SK-N-SH (cell line): ENCODE results near the gene DENND1C.

Experiments used
- EP300 ChIP-seq, 2 experiments: IDR thresholded peaks; 2 replicates each; pipeline versions ENCODE4 v1.4.0 to v1.6.1; 2012; ENCODE audit warnings: borderline replicate concordance in 1 of 2, low read depth in 1 of 2, low read length in 1 of 2
- EZH2phosphoT487 ChIP-seq: fragments of 200-600 bp; sonication (generic); IDR thresholded peaks from 2 replicates; pipeline ENCODE4 v1.6.1; 2017; ENCODE audit warnings: low read depth, mixed run types, mild to moderate bottlenecking, antibody characterized with exemption, moderate library complexity, borderline replicate concordance
- FOSL2 ChIP-seq: IDR thresholded peaks from 2 replicates; pipeline ENCODE4 v1.4.0; 2012; ENCODE audit warnings: low read depth, mild to moderate bottlenecking, moderate library complexity, borderline replicate concordance
- FOXJ3 ChIP-seq: sonication (generic); formaldehyde crosslinking; IDR thresholded peaks from 2 replicates; pipeline ENCODE4 v1.5.1; 2020; ENCODE audit warnings: mild to moderate bottlenecking, missing genetic modification reagents
- FOXM1 ChIP-seq: IDR thresholded peaks from 2 replicates; pipeline ENCODE4 v1.4.0; 2012; ENCODE audit warnings: low read depth, mild to moderate bottlenecking
- GABPA ChIP-seq: IDR thresholded peaks from 2 replicates; pipeline ENCODE4 v1.4.0; 2012; ENCODE audit warnings: low read depth, mild to moderate bottlenecking
- JUND ChIP-seq: IDR thresholded peaks from 2 replicates; pipeline ENCODE4 v1.4.0; 2012
- SMC3 ChIP-seq: IDR thresholded peaks from 2 replicates; pipeline ENCODE4 v1.6.1; 2012; ENCODE audit warnings: low read depth, low read length, improper control_type of control experiment
- YY1 ChIP-seq: IDR thresholded peaks from 2 replicates; pipeline ENCODE4 v1.4.0; 2012; ENCODE audit warnings: low read depth, mild to moderate bottlenecking
- TF ChIP-seq, protein P1 (sequence below): fragments of 200-600 bp; sonication (generic); IDR thresholded peaks from 2 replicates; pipeline ENCODE4 v1.6.1; 2017; ENCODE audit warnings: antibody characterized with exemption, mild to moderate bottlenecking, moderate library complexity
- TF ChIP-seq, protein P2 (sequence below): IDR thresholded peaks from 2 replicates; pipeline ENCODE4 v1.4.0; 2012; ENCODE audit warnings: low read depth, borderline replicate concordance
- TF ChIP-seq, protein P3 (sequence below): IDR thresholded peaks from 2 replicates; pipeline ENCODE4 v1.6.1; 2012; ENCODE audit warnings: mild to moderate bottlenecking, low read depth, low read length, moderate library complexity
- TF ChIP-seq, protein P4 (sequence below): fragments of 150-350 bp; IDR thresholded peaks from 2 replicates; pipeline ENCODE4 v1.6.1; 2017; ENCODE audit warnings: antibody characterized with exemption, low read length, low read depth, borderline replicate concordance

DNA sequence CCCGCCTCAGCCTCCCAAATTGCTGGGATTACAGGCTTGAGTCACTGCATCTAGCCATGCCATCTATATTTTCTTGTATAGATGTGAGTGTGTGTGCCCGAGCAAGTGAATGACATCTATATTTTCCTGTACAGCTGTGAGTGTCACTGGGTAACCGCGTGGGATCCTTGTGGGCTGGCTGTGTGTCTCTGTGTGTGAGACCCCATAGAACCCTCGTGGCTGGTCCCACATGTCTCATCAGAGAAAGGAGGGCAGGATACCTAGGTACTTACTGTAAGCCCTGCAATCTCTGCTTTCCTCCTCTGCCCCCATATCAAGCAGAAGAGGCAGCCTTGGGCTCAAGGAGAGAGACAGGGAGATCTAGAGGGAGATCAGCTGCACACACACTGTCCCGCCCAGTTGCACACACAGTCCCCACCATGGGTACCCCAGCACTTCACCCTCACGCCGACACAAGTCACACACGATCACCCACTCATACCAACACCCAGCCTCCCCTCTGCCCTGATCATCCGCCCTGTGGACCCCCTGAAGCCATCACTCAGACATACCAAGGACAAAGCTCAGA, 655 bp downstream of the DENND1C start:
- TF ChIP-seq FOXM1 (no peak), EZH2phosphoT487 (no peak), EP300 (IDR thresholded peaks at IDR 0.05; ENCODE audit: borderline replicate concordance in 1 of 2, low read depth in 1 of 2, low read length in 1 of 2) (no peak), YY1 (no peak), SMC3 (no peak), GABPA (no peak), FOSL2 (no peak), FOXJ3 (CRISPR knock-in tag) (no peak), JUND (no peak)
- TF ChIP-seq, protein P1, sequence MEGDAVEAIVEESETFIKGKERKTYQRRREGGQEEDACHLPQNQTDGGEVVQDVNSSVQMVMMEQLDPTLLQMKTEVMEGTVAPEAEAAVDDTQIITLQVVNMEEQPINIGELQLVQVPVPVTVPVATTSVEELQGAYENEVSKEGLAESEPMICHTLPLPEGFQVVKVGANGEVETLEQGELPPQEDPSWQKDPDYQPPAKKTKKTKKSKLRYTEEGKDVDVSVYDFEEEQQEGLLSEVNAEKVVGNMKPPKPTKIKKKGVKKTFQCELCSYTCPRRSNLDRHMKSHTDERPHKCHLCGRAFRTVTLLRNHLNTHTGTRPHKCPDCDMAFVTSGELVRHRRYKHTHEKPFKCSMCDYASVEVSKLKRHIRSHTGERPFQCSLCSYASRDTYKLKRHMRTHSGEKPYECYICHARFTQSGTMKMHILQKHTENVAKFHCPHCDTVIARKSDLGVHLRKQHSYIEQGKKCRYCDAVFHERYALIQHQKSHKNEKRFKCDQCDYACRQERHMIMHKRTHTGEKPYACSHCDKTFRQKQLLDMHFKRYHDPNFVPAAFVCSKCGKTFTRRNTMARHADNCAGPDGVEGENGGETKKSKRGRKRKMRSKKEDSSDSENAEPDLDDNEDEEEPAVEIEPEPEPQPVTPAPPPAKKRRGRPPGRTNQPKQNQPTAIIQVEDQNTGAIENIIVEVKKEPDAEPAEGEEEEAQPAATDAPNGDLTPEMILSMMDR, result no peak
- TF ChIP-seq, protein P2, sequence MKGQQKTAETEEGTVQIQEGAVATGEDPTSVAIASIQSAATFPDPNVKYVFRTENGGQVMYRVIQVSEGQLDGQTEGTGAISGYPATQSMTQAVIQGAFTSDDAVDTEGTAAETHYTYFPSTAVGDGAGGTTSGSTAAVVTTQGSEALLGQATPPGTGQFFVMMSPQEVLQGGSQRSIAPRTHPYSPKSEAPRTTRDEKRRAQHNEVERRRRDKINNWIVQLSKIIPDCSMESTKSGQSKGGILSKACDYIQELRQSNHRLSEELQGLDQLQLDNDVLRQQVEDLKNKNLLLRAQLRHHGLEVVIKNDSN, result no peak
- TF ChIP-seq, protein P3, sequence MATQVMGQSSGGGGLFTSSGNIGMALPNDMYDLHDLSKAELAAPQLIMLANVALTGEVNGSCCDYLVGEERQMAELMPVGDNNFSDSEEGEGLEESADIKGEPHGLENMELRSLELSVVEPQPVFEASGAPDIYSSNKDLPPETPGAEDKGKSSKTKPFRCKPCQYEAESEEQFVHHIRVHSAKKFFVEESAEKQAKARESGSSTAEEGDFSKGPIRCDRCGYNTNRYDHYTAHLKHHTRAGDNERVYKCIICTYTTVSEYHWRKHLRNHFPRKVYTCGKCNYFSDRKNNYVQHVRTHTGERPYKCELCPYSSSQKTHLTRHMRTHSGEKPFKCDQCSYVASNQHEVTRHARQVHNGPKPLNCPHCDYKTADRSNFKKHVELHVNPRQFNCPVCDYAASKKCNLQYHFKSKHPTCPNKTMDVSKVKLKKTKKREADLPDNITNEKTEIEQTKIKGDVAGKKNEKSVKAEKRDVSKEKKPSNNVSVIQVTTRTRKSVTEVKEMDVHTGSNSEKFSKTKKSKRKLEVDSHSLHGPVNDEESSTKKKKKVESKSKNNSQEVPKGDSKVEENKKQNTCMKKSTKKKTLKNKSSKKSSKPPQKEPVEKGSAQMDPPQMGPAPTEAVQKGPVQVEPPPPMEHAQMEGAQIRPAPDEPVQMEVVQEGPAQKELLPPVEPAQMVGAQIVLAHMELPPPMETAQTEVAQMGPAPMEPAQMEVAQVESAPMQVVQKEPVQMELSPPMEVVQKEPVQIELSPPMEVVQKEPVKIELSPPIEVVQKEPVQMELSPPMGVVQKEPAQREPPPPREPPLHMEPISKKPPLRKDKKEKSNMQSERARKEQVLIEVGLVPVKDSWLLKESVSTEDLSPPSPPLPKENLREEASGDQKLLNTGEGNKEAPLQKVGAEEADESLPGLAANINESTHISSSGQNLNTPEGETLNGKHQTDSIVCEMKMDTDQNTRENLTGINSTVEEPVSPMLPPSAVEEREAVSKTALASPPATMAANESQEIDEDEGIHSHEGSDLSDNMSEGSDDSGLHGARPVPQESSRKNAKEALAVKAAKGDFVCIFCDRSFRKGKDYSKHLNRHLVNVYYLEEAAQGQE, result no peak
- TF ChIP-seq, protein P4, sequence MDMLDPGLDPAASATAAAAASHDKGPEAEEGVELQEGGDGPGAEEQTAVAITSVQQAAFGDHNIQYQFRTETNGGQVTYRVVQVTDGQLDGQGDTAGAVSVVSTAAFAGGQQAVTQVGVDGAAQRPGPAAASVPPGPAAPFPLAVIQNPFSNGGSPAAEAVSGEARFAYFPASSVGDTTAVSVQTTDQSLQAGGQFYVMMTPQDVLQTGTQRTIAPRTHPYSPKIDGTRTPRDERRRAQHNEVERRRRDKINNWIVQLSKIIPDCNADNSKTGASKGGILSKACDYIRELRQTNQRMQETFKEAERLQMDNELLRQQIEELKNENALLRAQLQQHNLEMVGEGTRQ, result no peak
